ENCODE measurements around the gene CSNK1D.
"Not testable (repeated sequence)": the region's sequence is repeated elsewhere in the genome, so short reads cannot be mapped to it uniquely, and the experiment has no call there.

Gene CSNK1D

GRCh38 chr17:82258555-82258954 lies 14.9 kb downstream of the CSNK1D start:
- ChIA-PET CTCF (no interaction called here), POLR2A (no interaction called here)
- TF ChIP-seq, protein P1, sequence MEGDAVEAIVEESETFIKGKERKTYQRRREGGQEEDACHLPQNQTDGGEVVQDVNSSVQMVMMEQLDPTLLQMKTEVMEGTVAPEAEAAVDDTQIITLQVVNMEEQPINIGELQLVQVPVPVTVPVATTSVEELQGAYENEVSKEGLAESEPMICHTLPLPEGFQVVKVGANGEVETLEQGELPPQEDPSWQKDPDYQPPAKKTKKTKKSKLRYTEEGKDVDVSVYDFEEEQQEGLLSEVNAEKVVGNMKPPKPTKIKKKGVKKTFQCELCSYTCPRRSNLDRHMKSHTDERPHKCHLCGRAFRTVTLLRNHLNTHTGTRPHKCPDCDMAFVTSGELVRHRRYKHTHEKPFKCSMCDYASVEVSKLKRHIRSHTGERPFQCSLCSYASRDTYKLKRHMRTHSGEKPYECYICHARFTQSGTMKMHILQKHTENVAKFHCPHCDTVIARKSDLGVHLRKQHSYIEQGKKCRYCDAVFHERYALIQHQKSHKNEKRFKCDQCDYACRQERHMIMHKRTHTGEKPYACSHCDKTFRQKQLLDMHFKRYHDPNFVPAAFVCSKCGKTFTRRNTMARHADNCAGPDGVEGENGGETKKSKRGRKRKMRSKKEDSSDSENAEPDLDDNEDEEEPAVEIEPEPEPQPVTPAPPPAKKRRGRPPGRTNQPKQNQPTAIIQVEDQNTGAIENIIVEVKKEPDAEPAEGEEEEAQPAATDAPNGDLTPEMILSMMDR (IDR thresholded peaks at IDR 0.05; ENCODE audit: insufficient read depth, low read length, missing control alignments): no peak
- DNase-seq (ENCODE audit: low read depth, low spot score): no peak
- no peak overlapping the region for H3K4me3 ChIP-seq (ENCODE audit: low read depth, low read length)

- CTCF ChIA-PET: no interaction called here
- DNase-seq (ENCODE audit: low read depth, low spot score): no peak
- H3K4me3 ChIP-seq (ENCODE audit: low read depth, low read length): no peak overlapping the region
- POLR2A ChIA-PET: no interaction called here
- TF ChIP-seq, protein P1 (IDR thresholded peaks at IDR 0.05; ENCODE audit: insufficient read depth, low read length, missing control alignments): no peak
Measured at GRCh38 chr17:82257473-82257872, 16.0 kb downstream of the CSNK1D start.

- POLR2A ChIA-PET: interaction anchor here (0.7 to 2.6 kb wide), 2 partner anchors 14 to 234 kb away, joined by 3 to 7 read pairs; partner anchors contain the start of genes CENPX and LRRC45
- CTCF ChIA-PET: interaction anchor here (1.4 kb wide), 3 partner anchors 50 to 226 kb away, joined by 3 to 5 read pairs (median 4); no protein-coding TSS in a partner anchor
- DNase-seq (ENCODE audit: low read depth, low spot score): no peak
- H3K4me3 ChIP-seq (ENCODE audit: low read depth, low read length): no peak overlapping the region
- TF ChIP-seq, protein P1 (IDR thresholded peaks at IDR 0.05; ENCODE audit: insufficient read depth, low read length, missing control alignments): no peak
Measured at GRCh38 chr17:82256242-82256885, 17.1 kb downstream of the CSNK1D start.

DNA sequence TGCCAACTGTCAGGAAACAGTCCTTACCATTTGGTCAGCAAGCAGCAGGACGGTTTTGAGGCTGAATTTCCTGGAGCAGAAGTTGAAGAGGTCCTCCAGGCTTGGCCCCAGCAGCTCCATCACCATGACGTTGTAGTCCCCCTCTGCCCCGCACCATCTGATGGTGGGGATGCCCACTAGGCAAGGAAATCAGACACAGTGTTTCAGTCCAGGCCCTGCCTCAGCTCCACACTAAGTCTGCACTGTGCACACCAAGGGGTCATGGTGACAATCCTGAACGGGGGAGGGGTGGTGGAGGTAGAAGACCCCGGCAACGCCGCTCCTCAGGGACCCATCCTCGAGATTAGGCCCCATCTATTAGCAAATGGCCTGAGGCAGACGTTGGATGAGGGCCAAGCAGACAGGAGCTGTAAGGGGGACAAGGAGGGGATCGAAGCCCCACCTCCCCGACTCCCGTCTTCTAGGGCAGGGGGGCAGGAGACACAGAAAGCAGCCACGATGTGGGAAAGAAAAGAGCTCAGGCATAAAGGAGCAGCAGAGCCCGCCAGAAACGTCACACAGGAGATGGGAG lies 18.0 kb downstream of the CSNK1D start:
- POLR2A ChIA-PET: interaction anchor here (0.7 to 2.6 kb wide), 2 partner anchors 13 to 233 kb away, joined by 3 to 7 read pairs; partner anchors contain the start of genes CENPX and LRRC45
- no peak overlapping the region for H3K4me3 ChIP-seq (ENCODE audit: low read depth, low read length)
- TF ChIP-seq, protein P1 (IDR thresholded peaks at IDR 0.05; ENCODE audit: insufficient read depth, low read length, missing control alignments): no peak
- CTCF ChIA-PET: interaction anchor here (0.9 to 1.4 kb wide), 5 partner anchors 9 to 225 kb away, joined by 3 to 5 read pairs (median 3); no protein-coding TSS in a partner anchor
- no peak for DNase-seq (ENCODE audit: low read depth, low spot score)

DNA sequence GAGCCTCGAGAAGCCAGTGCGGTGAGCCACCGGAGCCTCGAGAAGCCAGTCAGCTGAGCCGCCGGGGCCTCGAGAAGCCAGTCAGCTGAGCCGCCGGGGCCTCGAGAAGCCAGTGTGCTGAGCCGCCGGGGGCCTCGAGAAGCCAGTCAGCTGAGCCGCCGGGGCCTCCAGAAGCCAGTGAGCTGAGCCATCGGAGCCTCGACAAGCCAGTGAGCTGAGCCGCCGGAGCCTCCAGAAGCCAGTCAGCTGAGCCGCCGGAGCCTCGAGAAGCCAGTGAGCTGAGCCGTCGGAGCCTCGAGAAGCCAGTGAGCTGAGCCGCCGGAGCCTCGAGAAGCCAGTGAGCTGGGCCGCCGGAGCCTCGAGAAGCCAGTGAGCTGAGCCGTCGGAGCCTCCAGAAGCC lies 18.8 kb downstream of the CSNK1D start:
- ChIA-PET CTCF (interaction anchor here (0.7 to 1.4 kb wide), 4 partner anchors 10 to 164 kb away, joined by 3 to 5 read pairs (median 3); no protein-coding TSS in a partner anchor), POLR2A (interaction anchor here (2.6 kb wide), 1 partner anchor 12 kb away, joined by 7 read pairs; no protein-coding TSS in a partner anchor)
- DNase-seq (ENCODE audit: low read depth, low spot score): not testable (repeated sequence)

DNA sequence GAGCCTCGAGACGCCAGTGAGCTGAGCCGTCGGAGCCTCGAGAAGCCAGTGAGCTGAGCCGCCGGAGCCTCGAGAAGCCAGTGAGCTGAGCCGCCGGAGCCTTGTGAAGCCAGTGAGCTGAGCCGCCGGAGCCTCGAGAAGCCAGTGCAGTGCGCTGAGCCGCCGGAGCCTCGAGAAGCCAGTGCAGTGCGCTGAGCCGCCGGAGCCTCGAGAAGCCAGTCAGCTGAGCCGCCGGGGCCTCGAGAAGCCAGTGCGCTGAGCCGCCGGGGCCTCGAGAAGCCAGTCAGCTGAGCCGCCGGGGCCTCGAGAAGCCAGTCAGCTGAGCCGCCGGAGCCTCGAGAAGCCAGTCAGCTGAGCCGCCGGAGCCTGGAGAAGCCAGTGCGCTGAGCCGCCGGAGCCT lies 19.4 kb downstream of the CSNK1D start:
- ChIA-PET CTCF (interaction anchor here (0.7 kb wide), 1 partner anchor 163 kb away, joined by 3 read pairs; no protein-coding TSS in a partner anchor), POLR2A (interaction anchor here (2.6 kb wide), 1 partner anchor 12 kb away, joined by 7 read pairs; no protein-coding TSS in a partner anchor)

More for the DNA sequence above, 18.8 kb downstream of the CSNK1D start:
- not testable (repeated sequence) for H3K4me3 ChIP-seq (ENCODE audit: low read depth, low read length)

DNA sequence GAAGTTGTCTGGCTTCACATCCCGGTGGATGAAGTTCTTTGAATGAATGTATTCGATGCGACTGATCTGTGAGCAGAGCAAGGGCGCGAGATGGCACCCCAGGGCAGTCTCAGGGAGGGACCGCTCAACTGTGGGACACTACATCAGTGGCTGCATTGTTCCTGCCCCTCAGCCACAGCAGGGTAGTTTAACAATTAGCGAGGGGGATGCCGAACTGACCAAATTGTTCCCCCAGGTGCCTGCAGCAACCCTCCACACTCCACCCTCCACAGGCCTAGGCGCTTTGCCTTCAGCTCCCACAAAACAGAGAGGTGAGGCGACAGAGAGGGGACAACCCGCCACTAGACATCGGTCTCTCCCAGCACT lies 20.3 kb downstream of the CSNK1D start:
- TF ChIP-seq, protein P1 (IDR thresholded peaks at IDR 0.05; ENCODE audit: insufficient read depth, low read length, missing control alignments): no peak
- ChIA-PET POLR2A (no interaction called here), CTCF (no interaction called here)
- DNase-seq (ENCODE audit: low read depth, low spot score): no peak
- no peak overlapping the region for H3K4me3 ChIP-seq (ENCODE audit: low read depth, low read length)

More for the DNA sequence above, 19.4 kb downstream of the CSNK1D start:
- not testable (repeated sequence) for DNase-seq (ENCODE audit: low read depth, low spot score); H3K4me3 ChIP-seq (ENCODE audit: low read depth, low read length)
